Panc1 (cell line): Measurements from ENCODE around the gene NREP.

Source experiments
- POLR2AphosphoS5 ChIP-seq: IDR thresholded peaks from 2 replicates; pipeline ENCODE4 v1.6.1; 2012; ENCODE audit warnings: mild to moderate bottlenecking, low read depth, low read length, moderate library complexity
- SIN3A ChIP-seq: IDR thresholded peaks from 2 replicates; pipeline ENCODE4 v1.6.1; 2012; ENCODE audit warnings: low read depth, mild to moderate bottlenecking, low read length, moderate library complexity, borderline replicate concordance; ENCODE audit not compliant: insufficient read depth
- TF ChIP-seq, protein P1 (sequence below): fragments of 450-650 bp; IDR thresholded peaks from 2 replicates; pipeline ENCODE4 v1.5.1; 2017; ENCODE audit warnings: mild to moderate bottlenecking
- TF ChIP-seq, protein P2 (sequence below), 2 experiments: IDR thresholded peaks; 2 replicates each; pipeline ENCODE4 v1.6.1; 2011 to 2012; ENCODE audit warnings: low read depth in 2 of 2, control low read depth in 1 of 2, low read length in 1 of 2, mild to moderate bottlenecking in 1 of 2, moderate library complexity in 1 of 2; ENCODE audit not compliant: insufficient read depth in 1 of 2

DNA sequence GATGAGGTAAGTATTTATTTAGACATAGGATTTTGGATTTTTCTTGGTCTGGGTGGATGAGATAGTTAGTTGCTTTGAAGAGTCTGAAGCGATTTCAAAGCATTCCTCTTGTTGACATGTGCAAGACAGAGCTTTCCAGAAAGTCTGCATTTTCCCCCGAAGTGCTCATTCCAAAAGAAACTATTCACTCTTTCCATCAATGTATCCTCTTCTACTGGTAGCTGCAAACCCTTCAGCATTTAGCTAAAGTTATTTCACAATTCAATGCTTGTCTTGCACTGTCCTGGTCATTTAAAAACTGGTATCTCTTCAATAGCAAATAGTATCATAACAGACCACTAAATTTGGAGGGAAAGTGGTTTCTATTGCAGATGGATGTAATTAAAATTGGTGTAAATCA lies 13.0 kb downstream of the NREP start:
- TF ChIP-seq, protein P1, sequence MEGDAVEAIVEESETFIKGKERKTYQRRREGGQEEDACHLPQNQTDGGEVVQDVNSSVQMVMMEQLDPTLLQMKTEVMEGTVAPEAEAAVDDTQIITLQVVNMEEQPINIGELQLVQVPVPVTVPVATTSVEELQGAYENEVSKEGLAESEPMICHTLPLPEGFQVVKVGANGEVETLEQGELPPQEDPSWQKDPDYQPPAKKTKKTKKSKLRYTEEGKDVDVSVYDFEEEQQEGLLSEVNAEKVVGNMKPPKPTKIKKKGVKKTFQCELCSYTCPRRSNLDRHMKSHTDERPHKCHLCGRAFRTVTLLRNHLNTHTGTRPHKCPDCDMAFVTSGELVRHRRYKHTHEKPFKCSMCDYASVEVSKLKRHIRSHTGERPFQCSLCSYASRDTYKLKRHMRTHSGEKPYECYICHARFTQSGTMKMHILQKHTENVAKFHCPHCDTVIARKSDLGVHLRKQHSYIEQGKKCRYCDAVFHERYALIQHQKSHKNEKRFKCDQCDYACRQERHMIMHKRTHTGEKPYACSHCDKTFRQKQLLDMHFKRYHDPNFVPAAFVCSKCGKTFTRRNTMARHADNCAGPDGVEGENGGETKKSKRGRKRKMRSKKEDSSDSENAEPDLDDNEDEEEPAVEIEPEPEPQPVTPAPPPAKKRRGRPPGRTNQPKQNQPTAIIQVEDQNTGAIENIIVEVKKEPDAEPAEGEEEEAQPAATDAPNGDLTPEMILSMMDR, result no peak
- TF ChIP-seq, protein P2, sequence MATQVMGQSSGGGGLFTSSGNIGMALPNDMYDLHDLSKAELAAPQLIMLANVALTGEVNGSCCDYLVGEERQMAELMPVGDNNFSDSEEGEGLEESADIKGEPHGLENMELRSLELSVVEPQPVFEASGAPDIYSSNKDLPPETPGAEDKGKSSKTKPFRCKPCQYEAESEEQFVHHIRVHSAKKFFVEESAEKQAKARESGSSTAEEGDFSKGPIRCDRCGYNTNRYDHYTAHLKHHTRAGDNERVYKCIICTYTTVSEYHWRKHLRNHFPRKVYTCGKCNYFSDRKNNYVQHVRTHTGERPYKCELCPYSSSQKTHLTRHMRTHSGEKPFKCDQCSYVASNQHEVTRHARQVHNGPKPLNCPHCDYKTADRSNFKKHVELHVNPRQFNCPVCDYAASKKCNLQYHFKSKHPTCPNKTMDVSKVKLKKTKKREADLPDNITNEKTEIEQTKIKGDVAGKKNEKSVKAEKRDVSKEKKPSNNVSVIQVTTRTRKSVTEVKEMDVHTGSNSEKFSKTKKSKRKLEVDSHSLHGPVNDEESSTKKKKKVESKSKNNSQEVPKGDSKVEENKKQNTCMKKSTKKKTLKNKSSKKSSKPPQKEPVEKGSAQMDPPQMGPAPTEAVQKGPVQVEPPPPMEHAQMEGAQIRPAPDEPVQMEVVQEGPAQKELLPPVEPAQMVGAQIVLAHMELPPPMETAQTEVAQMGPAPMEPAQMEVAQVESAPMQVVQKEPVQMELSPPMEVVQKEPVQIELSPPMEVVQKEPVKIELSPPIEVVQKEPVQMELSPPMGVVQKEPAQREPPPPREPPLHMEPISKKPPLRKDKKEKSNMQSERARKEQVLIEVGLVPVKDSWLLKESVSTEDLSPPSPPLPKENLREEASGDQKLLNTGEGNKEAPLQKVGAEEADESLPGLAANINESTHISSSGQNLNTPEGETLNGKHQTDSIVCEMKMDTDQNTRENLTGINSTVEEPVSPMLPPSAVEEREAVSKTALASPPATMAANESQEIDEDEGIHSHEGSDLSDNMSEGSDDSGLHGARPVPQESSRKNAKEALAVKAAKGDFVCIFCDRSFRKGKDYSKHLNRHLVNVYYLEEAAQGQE (IDR thresholded peaks at IDR 0.05; ENCODE audit: insufficient read depth in 1 of 2, low read depth in 2 of 2, low read length in 1 of 2), result no peak
- TF ChIP-seq POLR2AphosphoS5 (no peak), SIN3A (no peak)
